GM18951 (cell line): Measurements from ENCODE around the gene PADI4.
"Not testable (repeated sequence)": the region's sequence is repeated elsewhere in the genome, so short reads cannot be mapped to it uniquely, and the experiment has no call there.

Source experiments
- POLR2A ChIP-seq: IDR thresholded peaks from 4 replicates; pipeline ENCODE4 v1.6.1; 2011; ENCODE audit warnings: mild to moderate bottlenecking; ENCODE audit not compliant: insufficient read length, insufficient read depth; ENCODE audit errors: extremely low read depth
- in situ Hi-C: fragments of 300-500 bp; cut with MboI; formaldehyde crosslinking; loops from one replicate; pipeline ENCODE4 v1.12.0; 2022; ENCODE audit warnings: low sequenced_read_pairs, mixed read lengths, inconsistent platforms; ENCODE audit not compliant: unreplicated experiment

The PADI4 gene

DNA sequence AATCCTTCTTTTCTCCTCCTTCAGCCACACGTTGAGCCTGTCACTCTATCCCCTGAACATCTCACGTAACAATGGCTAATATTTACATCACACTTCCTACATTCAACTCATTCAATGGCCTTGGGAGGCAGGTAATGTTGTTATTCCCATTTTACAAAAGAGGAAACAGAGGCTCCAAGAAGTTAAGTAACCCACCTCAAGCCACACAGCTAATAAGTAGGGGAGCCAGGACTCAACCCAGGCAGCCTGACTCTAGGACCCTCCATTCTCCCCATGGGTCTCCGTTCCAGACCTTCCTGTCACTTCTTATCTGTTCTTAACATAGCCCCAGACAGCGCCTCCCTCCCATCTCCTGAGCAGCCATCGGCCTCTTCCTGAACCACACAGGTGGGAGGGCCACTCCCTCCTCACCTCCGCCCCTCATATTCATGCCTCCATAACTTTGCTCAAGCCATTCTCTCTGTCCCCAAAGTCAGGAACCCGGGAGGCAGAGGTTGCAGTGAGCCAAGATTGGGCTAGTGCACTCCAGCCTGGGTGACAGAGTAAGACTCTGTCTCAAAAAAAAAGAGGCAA is 2.2 kb downstream of the PADI4 start:
- no peak for TF ChIP-seq POLR2A
- in situ Hi-C loops: no loop called here

DNA sequence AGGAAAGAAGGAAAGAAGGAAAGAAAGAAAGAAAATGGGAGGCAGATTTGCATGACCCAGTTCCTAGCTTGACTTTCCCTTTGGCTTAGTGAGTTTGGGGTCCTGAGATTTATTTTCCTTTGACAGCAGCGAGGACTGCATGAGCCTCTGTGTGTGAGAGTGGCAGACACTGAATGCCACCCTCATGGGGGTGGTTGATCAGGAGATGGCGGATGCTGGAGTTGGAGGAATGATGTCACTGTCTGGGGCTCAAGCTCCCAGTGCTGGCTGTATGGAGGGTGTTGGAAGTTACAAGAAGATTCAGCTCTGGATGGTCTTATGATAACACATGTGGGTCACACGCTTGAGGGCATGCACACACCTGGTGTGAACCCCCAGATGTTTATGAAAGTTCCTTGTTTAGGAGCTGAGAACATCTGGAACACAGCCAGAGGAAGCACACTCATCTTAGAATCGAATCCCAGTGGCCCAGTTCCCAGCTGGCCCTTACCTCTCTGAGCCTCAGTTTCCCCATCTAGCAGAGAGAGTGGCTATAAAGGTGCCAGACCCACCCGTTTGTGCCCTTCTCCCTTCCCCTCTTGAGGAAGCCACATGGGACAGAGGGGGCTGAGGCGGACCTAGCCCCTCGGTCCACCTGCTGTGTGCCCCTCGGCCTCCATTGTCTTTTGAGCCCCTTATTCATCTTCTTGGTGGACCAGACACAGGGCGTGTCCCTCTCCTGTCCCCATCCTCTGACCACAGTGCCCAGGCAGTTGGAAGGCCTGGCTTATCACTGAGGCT is 5.7 kb downstream of the PADI4 start:
- TF ChIP-seq POLR2A: no peak
- in situ Hi-C loops: no loop called here

DNA sequence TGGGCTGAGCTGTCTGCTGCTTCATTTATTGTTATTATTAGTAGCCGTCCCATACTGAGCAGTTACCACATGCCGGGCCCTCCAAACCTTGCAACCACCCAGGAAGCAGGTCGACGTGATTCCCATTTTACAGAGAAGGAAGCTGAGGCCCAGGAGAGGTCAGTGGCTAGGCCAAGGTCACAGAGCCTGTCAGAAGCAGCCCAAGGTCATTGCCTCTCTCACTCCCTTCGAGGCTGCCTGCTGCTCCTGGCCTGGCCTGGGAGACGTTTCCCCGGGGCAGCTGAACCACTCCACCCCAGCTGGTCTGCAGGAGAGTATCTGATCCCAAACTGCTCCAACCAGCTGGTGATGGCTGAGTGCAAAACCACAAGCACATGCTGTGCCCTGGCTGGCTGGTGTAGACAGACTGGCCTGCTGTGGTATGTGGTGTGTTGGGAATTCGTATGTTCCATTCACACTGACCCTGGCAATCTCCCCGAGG is 6.5 kb downstream of the PADI4 start:
- in situ Hi-C loops: no loop called here
- no peak for TF ChIP-seq POLR2A

DNA sequence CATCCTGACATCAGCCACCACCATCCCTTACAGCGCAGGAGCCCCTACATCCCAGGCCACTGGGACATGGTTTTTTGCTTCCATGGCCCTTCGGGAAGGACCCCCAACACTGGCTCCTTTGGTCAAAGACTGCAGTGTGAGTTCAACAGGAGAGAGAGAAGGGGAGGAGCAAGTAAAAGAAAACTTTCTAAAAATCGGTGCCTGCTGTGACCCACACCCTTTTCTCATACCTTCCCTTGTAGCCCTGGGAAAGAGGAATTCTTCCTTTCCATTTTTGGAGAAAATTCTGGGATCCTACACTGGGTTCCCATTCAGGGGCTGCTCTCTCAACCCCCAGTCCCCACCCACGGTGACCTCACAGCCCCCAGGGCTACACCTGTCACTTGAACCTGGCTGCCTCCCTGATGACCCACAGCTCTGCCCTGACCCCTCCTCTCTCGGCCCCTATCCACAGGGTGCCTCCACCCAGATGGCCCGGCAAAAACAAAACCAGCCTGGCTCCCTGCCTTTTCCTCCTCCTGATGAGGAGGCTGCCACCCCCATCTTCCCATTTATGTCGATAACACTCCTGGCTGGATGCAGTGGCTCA is 7.6 kb downstream of the PADI4 start:
- in situ Hi-C loops: no loop called here
- TF ChIP-seq POLR2A: no peak

DNA sequence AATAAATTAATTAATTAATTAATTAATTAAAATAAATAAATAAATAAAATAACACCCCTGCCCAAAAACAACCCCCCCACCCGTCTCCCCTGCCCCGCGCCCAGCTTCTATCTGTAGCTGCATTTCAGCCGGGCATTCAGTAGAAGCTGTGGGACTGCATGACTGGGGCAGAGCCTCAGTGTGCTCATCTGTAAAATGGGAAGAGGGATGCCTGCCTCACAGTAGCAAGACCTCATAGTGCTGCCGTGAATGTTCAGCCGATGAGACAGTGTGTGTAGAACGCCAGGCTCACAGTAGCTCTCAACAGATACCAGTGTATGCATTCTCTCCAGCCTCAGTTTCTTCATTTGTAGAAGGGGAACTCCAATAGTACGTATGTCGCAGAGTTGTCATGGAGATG is 8.7 kb downstream of the PADI4 start:
- no peak for TF ChIP-seq POLR2A
- in situ Hi-C loops: no loop called here

DNA sequence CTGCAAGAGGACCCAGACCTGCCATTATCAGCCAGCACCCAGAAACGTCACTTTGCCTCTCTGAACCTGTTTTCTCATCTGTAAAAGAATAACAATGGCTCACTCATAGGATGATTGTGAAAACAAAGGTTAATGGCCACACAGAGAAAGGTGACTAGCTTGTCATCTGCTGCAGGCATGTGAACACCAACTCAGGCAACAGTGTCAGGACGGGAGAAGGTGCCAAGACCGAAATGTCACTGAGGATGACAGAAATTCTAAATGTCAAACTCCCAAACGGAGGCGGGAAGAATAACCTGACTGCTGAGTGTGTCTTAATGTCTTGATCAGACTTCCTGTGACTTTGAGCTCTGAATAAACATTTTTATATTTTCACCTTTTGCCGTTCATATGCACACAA is 10.3 kb downstream of the PADI4 start:
- in situ Hi-C loops: no loop called here
- no peak for TF ChIP-seq POLR2A

DNA sequence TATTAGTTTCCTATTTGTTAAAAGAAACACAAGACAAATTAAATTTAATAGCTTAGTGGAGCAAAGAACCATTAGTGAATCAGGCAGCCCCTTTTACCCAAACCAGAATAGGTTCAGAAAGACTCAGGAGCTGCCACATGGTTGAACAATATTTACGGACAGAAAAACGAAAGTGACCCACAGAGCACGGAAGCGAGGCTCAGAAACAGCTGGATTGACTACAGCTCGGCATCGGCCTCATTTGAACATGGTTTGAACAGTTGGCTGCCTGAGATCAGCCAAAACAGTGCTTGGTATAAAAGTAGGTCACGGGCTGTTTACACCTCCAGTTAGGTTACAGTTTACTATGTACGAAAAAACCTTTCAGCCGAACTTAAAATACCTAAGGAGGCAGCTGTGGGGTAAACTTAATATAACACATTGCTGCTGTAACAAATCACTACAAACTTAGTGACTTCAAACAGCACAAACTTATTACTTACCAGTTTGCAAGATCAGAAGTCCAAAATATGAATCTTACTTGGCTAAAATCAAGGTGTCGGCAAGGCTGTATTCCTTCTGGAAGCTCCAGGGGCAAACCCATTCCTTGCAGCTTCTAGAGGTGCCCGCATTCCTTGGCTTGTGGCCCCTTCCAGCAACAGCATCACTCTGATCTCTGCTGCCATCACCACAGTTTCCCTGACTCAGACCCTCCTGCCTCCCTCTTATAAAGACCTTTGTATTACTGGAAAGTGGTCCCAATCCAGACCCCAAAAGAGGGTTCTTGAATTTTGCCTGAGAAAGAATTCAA is 11.8 kb downstream of the PADI4 start:
- TF ChIP-seq POLR2A: no peak
- in situ Hi-C loops: no loop called here

DNA sequence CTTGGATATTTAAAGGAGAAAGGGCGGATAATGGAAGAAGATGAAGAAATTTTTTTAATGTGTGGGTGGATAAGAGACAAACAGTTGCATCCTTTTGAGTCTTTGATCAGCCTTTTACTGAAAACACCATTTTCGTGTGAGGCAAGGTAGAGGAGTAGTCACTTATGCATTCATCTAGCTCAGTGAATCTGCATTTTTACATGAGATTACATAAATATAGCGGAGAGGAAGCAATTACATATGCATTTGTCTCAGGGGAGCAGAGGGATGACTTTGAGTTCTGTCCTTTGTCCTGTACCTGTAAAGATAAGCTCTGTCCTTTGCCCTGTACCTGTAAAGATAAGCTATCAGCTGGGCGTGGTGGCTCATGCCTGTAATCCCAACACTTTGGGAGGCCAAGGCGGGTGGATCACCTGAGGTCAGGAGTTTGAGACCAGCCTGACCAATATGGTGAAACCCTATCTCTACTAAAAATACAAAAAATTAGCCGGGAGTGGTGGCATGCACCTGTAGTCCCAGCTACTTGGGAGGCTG is 13.9 kb downstream of the PADI4 start:
- in situ Hi-C loops: not testable (repeated sequence)

DNA sequence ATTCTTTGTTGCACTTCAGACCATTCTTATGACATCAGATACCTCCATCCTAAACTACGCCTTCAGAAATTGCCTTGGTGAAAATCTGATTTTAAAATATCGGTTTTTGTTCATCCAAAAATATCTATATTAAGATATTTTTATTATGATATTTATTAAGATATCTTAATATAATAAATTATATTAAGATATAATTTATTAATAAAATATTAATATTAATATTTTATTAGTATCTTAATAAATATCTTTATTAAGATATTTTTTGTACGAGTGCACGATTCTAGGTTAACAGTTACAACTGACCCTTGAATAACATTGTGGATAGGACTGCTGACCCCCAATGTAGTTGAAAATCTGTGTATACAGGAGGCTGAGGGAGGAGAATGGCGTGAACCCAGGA is 20.9 kb downstream of the PADI4 start:
- in situ Hi-C loops: no loop called here

DNA sequence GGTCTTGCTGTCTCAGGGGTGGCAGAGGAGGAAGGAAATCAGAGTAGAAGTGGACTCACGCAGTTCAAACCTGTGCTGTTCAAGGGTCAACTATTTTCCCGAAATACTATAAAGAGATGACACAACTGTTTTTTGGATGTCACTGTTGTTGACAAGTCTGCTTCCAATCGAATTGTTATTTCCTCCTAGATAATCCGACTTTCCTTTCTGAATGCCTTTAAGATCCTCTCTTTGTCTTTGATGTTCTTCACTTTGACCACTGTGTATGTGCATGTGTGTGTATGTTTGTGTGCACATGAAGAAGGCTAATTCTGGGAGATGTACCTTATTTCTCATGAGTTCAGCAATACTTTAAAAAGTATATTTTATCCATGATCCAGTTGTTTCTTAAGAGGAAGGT is 21.6 kb downstream of the PADI4 start:
- TF ChIP-seq POLR2A: no peak
- in situ Hi-C loops: no loop called here

More for the DNA sequence above, 20.9 kb downstream of the PADI4 start:
- TF ChIP-seq POLR2A: no peak

DNA sequence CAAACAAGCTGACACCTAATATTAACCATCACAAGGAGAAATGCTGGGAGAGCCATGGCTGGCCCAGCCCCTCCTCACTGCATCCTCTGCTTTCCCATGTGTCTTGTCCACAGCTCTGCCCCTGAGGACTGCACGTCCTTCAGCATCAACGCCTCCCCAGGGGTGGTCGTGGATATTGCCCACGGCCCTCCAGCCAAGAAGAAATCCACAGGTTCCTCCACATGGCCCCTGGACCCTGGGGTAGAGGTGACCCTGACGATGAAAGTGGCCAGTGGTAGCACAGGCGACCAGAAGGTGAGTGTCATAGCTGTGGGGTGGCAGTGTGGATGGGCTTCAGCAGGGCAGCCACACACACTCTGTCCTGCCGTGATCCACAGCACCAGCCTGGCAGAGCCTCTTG is 22.9 kb downstream of the PADI4 start:
- TF ChIP-seq POLR2A: no peak
- in situ Hi-C loops: no loop called here

DNA sequence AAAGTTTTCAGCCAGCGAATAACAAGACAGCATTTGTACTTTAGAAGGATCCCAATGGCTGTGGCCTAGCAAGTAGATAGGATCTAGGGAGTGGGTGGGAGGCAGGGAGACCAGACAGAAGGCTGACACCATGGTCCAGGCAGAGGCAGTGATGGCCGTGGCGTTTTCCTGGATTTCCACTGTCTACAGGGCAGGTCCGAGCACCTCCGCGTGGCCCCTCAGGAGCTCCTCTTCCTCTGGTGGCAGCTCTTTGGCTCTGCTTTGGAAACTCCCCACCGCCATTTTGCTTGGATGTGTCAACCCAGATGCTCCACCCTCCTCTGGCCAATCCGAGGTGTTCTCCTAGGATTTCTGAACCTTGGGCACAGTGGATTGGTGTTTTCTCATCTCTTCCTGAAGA is 25.1 kb downstream of the PADI4 start:
- TF ChIP-seq POLR2A: no peak
- in situ Hi-C loops: no loop called here
